SK-N-SH treated with all-trans-retinoic acid at 6 μM for 48 hours (cell line): ENCODE measurements around the gene TSHZ2.
"Not testable (repeated sequence)": the region's sequence is repeated elsewhere in the genome, so short reads cannot be mapped to it uniquely, and the experiment has no call there.

Experiments
- ATAC-seq: fragments of 200-7000 bp; cut with Tn5 transposase; 3 replicates; pipeline ENCODE4 v1.9.1; 2020; ENCODE audit warnings: mild to moderate bottlenecking, moderate library complexity
- ARNTL ChIP-seq: fragments of 450-650 bp; formaldehyde crosslinking; IDR thresholded peaks from 2 replicates; pipeline ENCODE4 v1.5.0; 2020; ENCODE audit warnings: low read depth, mild to moderate bottlenecking, moderate library complexity, borderline replicate concordance
- BACH2 ChIP-seq: fragments of 250-450 bp; sonication (Bioruptor Pico); IDR thresholded peaks from 2 replicates; pipeline ENCODE4 v1.9.0; 2021; ENCODE audit warnings: mild to moderate bottlenecking, borderline replicate concordance
- CSDC2 ChIP-seq: fragments of 250-450 bp; sonication (Bioruptor Pico); IDR thresholded peaks from 2 replicates; pipeline ENCODE4 v1.5.0; 2020; ENCODE audit warnings: mild to moderate bottlenecking, moderate library complexity
- CSRNP3 ChIP-seq: fragments of 250-450 bp; sonication (Bioruptor Pico); IDR thresholded peaks from 2 replicates; pipeline ENCODE4 v1.5.1; 2021; ENCODE audit warnings: mild to moderate bottlenecking, moderate library complexity
- ESRRG ChIP-seq: fragments of 250-450 bp; sonication (Bioruptor Pico); IDR thresholded peaks from 2 replicates; pipeline ENCODE4 v1.6.1; 2021; ENCODE audit warnings: mild to moderate bottlenecking
- ISL1 ChIP-seq: fragments of 250-450 bp; sonication (Bioruptor Pico); IDR thresholded peaks from 2 replicates; pipeline ENCODE4 v2.1.2; 2022; ENCODE audit warnings: mild to moderate bottlenecking, moderate library complexity
- OSR1 ChIP-seq: fragments of 250-450 bp; sonication (Bioruptor Pico); IDR thresholded peaks from 2 replicates; pipeline ENCODE4 v1.8.0; 2022; ENCODE audit warnings: moderate library complexity, mild to moderate bottlenecking, inconsistent platforms
- RARB ChIP-seq: fragments of 250-450 bp; sonication (Bioruptor Pico); IDR thresholded peaks from 2 replicates; pipeline ENCODE4 v1.8.0; 2021; ENCODE audit warnings: mild to moderate bottlenecking, moderate library complexity
- TCF4 ChIP-seq: fragments of 250-450 bp; sonication (Bioruptor Pico); IDR thresholded peaks from 2 replicates; pipeline ENCODE4 v1.8.0; 2021; ENCODE audit warnings: mild to moderate bottlenecking, moderate library complexity, borderline replicate concordance
- TOX ChIP-seq: fragments of 250-450 bp; sonication (Bioruptor Pico); IDR thresholded peaks from 2 replicates; pipeline ENCODE4 v1.8.0; 2021; ENCODE audit warnings: mild to moderate bottlenecking, moderate library complexity, borderline replicate concordance
- TSHZ2 ChIP-seq: fragments of 250-450 bp; sonication (Bioruptor Pico); IDR thresholded peaks from 2 replicates; pipeline ENCODE4 v1.5.0; 2020; ENCODE audit warnings: mild to moderate bottlenecking, moderate library complexity
- ZC3H10 ChIP-seq: fragments of 250-450 bp; sonication (Bioruptor Pico); IDR thresholded peaks from 2 replicates; pipeline ENCODE4 v1.5.1; 2021; ENCODE audit warnings: mild to moderate bottlenecking, moderate library complexity
- ZFP3 ChIP-seq: fragments of 250-450 bp; sonication (Bioruptor Pico); IDR thresholded peaks from 2 replicates; pipeline ENCODE4 v1.5.0; 2020; ENCODE audit warnings: mild to moderate bottlenecking, moderate library complexity
- ZFP30 ChIP-seq: fragments of 450-650 bp; formaldehyde crosslinking; IDR thresholded peaks from 2 replicates; pipeline ENCODE4 v1.5.0; 2022; ENCODE audit warnings: mild to moderate bottlenecking, moderate library complexity
- ZNF565 ChIP-seq: fragments of 450-650 bp; formaldehyde crosslinking; conservative IDR thresholded peaks from 2 replicates; pipeline ENCODE4 v1.5.0; 2020; ENCODE audit warnings: low read depth, mild to moderate bottlenecking, moderate library complexity
- ZNF70 ChIP-seq: fragments of 450-650 bp; formaldehyde crosslinking; IDR thresholded peaks from 2 replicates; pipeline ENCODE4 v1.5.0; 2020; ENCODE audit warnings: mild to moderate bottlenecking, moderate library complexity
- TF ChIP-seq, protein P1 (sequence below): fragments of 250-450 bp; sonication (Bioruptor Pico); IDR thresholded peaks from 2 replicates; pipeline ENCODE4 v1.8.0; 2021; ENCODE audit warnings: low read depth, mild to moderate bottlenecking, moderate library complexity, borderline replicate concordance
- TF ChIP-seq, protein P2 (sequence below): fragments of 250-450 bp; sonication (Bioruptor Pico); IDR thresholded peaks from 2 replicates; pipeline ENCODE4 v1.5.1; 2020; ENCODE audit warnings: low read depth, mild to moderate bottlenecking, moderate library complexity

Gene TSHZ2

DNA sequence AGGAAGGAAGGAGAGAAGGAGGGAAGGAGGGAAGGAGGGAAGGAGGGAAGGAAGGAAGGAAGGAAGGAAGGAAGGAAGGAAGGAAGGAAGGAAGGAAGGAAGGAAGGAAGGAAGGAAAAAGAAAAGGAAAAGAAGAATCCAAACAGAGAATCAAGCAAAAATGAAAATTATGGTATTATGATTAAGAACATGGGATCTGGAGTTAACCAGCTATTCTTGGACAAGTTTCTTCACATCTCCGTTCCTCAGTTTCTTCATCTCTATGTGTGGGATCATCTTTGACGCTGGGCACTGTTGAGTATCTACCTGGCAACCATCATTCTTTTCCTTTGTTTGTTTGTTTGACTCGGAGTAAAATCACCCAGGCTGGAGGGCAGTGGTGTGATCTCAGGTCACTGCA lies 549.9 kb downstream of the TSHZ2 start:
- TF ChIP-seq ZFP3 (CRISPR knock-in tag) (no peak), CSDC2 (CRISPR knock-in tag) (no peak), ZC3H10 (no peak), RARB (no peak), TCF4 (no peak), ARNTL (CRISPR knock-in tag) (no peak), OSR1 (CRISPR knock-in tag) (no peak), TSHZ2 (CRISPR knock-in tag) (no peak), BACH2 (CRISPR knock-in tag) (no peak), ISL1 (CRISPR knock-in tag) (no peak), CSRNP3 (CRISPR knock-in tag) (no peak), ZNF565 (CRISPR knock-in tag) (no peak), TOX (CRISPR knock-in tag) (no peak), ZNF70 (CRISPR knock-in tag) (no peak)
- TF ChIP-seq, protein P1, sequence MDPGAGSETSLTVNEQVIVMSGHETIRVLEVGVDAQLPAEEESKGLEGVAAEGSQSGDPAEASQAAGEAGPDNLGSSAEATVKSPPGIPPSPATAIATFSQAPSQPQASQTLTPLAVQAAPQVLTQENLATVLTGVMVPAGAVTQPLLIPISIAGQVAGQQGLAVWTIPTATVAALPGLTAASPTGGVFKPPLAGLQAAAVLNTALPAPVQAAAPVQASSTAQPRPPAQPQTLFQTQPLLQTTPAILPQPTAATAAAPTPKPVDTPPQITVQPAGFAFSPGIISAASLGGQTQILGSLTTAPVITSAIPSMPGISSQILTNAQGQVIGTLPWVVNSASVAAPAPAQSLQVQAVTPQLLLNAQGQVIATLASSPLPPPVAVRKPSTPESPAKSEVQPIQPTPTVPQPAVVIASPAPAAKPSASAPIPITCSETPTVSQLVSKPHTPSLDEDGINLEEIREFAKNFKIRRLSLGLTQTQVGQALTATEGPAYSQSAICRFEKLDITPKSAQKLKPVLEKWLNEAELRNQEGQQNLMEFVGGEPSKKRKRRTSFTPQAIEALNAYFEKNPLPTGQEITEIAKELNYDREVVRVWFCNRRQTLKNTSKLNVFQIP (CRISPR knock-in tag): no peak
- no peak for ATAC-seq

DNA sequence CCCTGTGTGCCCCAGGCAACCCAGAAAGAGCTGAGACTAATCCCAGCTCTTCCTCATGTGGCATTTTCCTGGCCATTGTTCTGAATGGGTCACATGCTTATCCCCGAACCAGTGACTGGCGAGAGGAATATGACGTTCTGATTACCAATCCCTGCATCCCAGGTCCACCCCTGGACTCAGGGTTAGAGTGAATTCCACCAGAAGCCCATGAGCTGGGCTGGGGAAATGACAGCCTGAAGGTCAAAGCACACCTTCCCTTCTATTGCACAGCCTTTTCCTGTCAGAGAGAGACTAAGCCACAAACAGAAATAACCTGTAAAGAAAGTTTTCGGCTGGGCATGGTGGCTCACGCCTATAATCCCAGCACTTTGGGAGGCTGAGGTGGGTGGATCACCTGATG lies 550.5 kb downstream of the TSHZ2 start:
- TF ChIP-seq ZC3H10: no peak
- TF ChIP-seq ZFP30 (CRISPR knock-in tag): no peak
- no peak for TF ChIP-seq RARB
- TF ChIP-seq TCF4: no peak
- no peak for TF ChIP-seq ARNTL (CRISPR knock-in tag)
- no peak for TF ChIP-seq ZFP3 (CRISPR knock-in tag)
- TF ChIP-seq ESRRG: no peak
- no peak for TF ChIP-seq CSDC2 (CRISPR knock-in tag)
- TF ChIP-seq OSR1 (CRISPR knock-in tag): no peak
- TF ChIP-seq ZNF565 (CRISPR knock-in tag): no peak
- TF ChIP-seq, protein P2, sequence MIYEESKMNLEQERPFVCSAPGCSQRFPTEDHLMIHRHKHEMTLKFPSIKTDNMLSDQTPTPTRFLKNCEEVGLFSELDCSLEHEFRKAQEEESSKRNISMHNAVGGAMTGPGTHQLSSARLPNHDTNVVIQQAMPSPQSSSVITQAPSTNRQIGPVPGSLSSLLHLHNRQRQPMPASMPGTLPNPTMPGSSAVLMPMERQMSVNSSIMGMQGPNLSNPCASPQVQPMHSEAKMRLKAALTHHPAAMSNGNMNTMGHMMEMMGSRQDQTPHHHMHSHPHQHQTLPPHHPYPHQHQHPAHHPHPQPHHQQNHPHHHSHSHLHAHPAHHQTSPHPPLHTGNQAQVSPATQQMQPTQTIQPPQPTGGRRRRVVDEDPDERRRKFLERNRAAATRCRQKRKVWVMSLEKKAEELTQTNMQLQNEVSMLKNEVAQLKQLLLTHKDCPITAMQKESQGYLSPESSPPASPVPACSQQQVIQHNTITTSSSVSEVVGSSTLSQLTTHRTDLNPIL: no peak
- TF ChIP-seq BACH2 (CRISPR knock-in tag): no peak
- TF ChIP-seq ISL1 (CRISPR knock-in tag): no peak
- no peak for TF ChIP-seq TOX (CRISPR knock-in tag)
- no peak for TF ChIP-seq CSRNP3 (CRISPR knock-in tag)
- TF ChIP-seq, protein P1 (CRISPR knock-in tag): no peak
- TF ChIP-seq, all 23 proteins: peak for 0
- no peak for ATAC-seq

- ATAC-seq: not testable (repeated sequence)
These were observed 551.5 kb downstream of the TSHZ2 start for GRCh38 chr20:53523615-53524014.
